Measurements from ENCODE around the gene ARMS2. TPM values are rescaled to one million over a fixed set of nuclear protein-coding genes. Genes with fewer than 3 reads are reported as not detected.

The ARMS2 gene
- total RNA-seq, 6 experiments from 2014 or later: not detected

- no peak for DNase-seq
- intact Hi-C loops (cut with DNase I): no loop called here
- H3K36me3 ChIP-seq: no peaks in the 10 kb centered on the region
- WGBS (ENCODE audit: insufficient coverage, low coverage, low lambda C conversion rate, missing lambda C conversion rate): 85% methylated on average over 3 of the region's 3 CpGs
- no peak overlapping the region for H3K4me3 ChIP-seq
- no peak overlapping the region for H3K27ac ChIP-seq
- peaks cover 0 to 14% (median 8%) of the 10 kb centered on the region in 4 donors for H3K4me1 ChIP-seq
- no peaks in the 10 kb centered on the region for H3K27me3 ChIP-seq
- H3K9me3 ChIP-seq: no peaks in the 10 kb centered on the region
- ATAC-seq: no peak
- TF ChIP-seq, protein P1, sequence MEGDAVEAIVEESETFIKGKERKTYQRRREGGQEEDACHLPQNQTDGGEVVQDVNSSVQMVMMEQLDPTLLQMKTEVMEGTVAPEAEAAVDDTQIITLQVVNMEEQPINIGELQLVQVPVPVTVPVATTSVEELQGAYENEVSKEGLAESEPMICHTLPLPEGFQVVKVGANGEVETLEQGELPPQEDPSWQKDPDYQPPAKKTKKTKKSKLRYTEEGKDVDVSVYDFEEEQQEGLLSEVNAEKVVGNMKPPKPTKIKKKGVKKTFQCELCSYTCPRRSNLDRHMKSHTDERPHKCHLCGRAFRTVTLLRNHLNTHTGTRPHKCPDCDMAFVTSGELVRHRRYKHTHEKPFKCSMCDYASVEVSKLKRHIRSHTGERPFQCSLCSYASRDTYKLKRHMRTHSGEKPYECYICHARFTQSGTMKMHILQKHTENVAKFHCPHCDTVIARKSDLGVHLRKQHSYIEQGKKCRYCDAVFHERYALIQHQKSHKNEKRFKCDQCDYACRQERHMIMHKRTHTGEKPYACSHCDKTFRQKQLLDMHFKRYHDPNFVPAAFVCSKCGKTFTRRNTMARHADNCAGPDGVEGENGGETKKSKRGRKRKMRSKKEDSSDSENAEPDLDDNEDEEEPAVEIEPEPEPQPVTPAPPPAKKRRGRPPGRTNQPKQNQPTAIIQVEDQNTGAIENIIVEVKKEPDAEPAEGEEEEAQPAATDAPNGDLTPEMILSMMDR (IDR thresholded peaks at IDR 0.05): no peak
Observed at GRCh38 chr10:122454071-122454470, 382 bp upstream of the ARMS2 start.

GRCh38 chr10:122455376-122456079 is 1.1 kb downstream of the ARMS2 start:
- Histone ChIP-seq H3K36me3 (no peaks in the 10 kb centered on the region), H3K9me3 (no peaks in the 10 kb centered on the region), H3K4me3 (no peak overlapping the region), H3K4me1 (no peaks in the 10 kb centered on the region), H3K27me3 (no peaks in the 10 kb centered on the region), H3K27ac (no peak overlapping the region)
- ATAC-seq (no peak), DNase-seq (no peak)
- TF ChIP-seq POLR2A (IDR thresholded peaks at IDR 0.05): no peak
- TF ChIP-seq, protein P1 (IDR thresholded peaks at IDR 0.05): no peak
- intact Hi-C loops (cut with DNase I): no loop called here
- 86% methylated on average over 11 of the region's 11 CpGs for WGBS (ENCODE audit: insufficient coverage, low coverage, low lambda C conversion rate, missing lambda C conversion rate)

- Histone ChIP-seq H3K4me3 (no peak overlapping the region), H3K27ac (no peak overlapping the region), H3K36me3 (no peaks in the 10 kb centered on the region), H3K4me1 (peaks cover 0 to 3% (median under 1%) of the 10 kb centered on the region in 4 donors), H3K9me3 (no peaks in the 10 kb centered on the region), H3K27me3 (no peaks in the 10 kb centered on the region)
- DNase-seq (no peak), ATAC-seq (no peak)
- intact Hi-C loops (cut with DNase I): no loop called here
- TF ChIP-seq, protein P1 (IDR thresholded peaks at IDR 0.05): no peak
- no peak for TF ChIP-seq POLR2A (IDR thresholded peaks at IDR 0.05)
- WGBS (ENCODE audit: insufficient coverage, low coverage, low lambda C conversion rate, missing lambda C conversion rate): 80% methylated on average over 5 of the region's 5 CpGs
Observed at GRCh38 chr10:122457934-122458333, 3.5 kb downstream of the ARMS2 start.

DNA sequence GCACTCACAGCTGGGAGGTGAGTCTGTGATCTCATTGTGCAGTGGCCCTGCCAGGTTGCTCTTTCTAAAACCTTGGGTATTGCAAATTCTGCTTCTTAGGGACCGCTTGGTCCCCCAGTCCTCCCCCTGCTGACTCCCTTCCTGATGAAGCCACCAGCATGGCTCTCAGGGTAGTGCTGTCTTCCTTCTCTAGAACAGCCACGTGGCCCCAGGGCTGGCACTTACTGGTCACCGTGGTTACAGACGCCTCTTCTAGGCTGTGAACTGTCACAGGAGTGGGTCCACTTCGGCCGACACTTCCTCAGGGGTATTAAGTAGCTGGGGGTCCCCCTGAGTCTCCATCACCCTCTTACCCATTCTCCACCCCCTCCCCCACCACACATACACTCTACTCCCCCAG is 4.2 kb downstream of the ARMS2 start:
- no peak overlapping the region for H3K4me3 ChIP-seq
- DNase-seq (no peak), ATAC-seq (no peak)
- no peaks in the 10 kb centered on the region for H3K9me3 ChIP-seq
- no peaks in the 10 kb centered on the region for H3K36me3 ChIP-seq
- intact Hi-C loops (cut with DNase I): no loop called here
- H3K4me1 ChIP-seq: peaks cover 0 to 10% (median 4%) of the 10 kb centered on the region in 4 donors
- WGBS (ENCODE audit: insufficient coverage, low coverage, low lambda C conversion rate, missing lambda C conversion rate): 64% methylated on average over 2 of the region's 6 CpGs
- H3K27me3 ChIP-seq: no peaks in the 10 kb centered on the region
- no peak overlapping the region for H3K27ac ChIP-seq
- no peak for TF ChIP-seq POLR2A (IDR thresholded peaks at IDR 0.05)
- TF ChIP-seq, protein P1 (IDR thresholded peaks at IDR 0.05): no peak

Data from right lobe of liver (tissue), 6 donors.